Measurements from ENCODE around the gene FAT2. TPM values are rescaled to one million over a fixed set of nuclear protein-coding genes. Genes with fewer than 3 reads are reported as not detected.

FAT2 gene
- total and polyA plus RNA-seq, 7 experiments from 2014 or later, result not detected

DNA sequence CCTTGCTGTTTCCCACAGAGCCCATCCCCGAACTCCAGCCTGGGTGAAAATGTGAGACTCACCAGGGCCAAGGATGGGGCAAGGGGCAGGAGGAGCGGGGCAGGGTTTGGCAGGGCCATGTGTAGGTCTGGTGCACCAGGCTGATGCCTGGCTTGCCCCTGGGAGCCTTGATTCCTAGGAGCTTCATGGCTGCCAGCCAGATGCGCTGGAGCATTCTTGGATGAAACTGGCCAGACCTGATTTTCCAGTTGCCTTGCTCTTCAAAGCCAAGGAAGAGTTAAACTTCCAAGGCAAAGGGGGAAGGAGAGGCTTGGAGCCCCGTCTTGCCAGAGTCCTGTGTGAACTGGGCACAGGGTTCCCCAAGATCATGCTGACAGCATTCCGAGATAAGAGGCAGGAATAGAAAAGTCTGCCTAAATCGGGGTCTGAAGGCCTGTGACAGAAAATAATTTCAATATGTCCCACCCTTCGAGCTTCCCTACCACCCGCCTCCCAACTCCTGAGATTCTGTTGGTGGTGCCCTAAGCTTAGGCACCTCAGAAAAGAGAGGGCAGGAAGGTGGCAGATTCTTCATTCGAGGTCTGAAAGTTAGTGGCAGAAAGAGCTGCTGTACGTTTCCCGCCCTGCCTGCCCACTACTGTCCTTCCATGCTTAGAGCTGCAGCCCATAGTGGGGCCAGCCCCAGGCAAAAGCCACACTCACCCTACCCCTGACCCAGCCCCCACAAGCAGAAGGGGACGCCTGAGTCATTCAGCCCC is 20.4 kb downstream of the FAT2 start:
- CTCF ChIA-PET, result no interaction called here
- no peaks in the 10 kb centered on the region for H3K36me3 ChIP-seq (ENCODE audit: control insufficient read depth in 2 of 3, insufficient read depth in 3 of 3, low read length in 3 of 3)
- peaks cover 0 to 3% (median 0%) of the 10 kb centered on the region in 5 donors for H3K36me3 Mint-ChIP-seq
- no peaks in the 10 kb centered on the region for H3K4me1 ChIP-seq (ENCODE audit: control insufficient read depth in 2 of 2, insufficient read depth in 2 of 2, low read length in 2 of 2)
- H3K4me3 Mint-ChIP-seq, result no peak overlapping the region
- no peak for DNase-seq
- peaks cover 0 to 5% (median 0%) of the 10 kb centered on the region in 7 donors for H3K4me1 Mint-ChIP-seq
- H3K4me3 ChIP-seq (ENCODE audit: low read length), result no peak overlapping the region
- no peak overlapping the region for H3K27ac ChIP-seq (ENCODE audit: low read depth, low read length)
- peaks cover 0 to 17% (median 4%) of the 10 kb centered on the region in 5 donors for H3K27me3 Mint-ChIP-seq
- H3K27ac Mint-ChIP-seq, result no peak overlapping the region
- intact Hi-C loops (cut with micrococcal nuclease), result no loop called here
- no peaks in the 10 kb centered on the region for H3K9me3 Mint-ChIP-seq
- no peak for ATAC-seq
- POLR2A ChIA-PET, result no interaction called here
- no peaks in the 10 kb centered on the region for H3K27me3 ChIP-seq (ENCODE audit: control insufficient read depth in 2 of 2, insufficient read depth in 2 of 2, low read length in 2 of 2)
- no peaks in the 10 kb centered on the region for H3K9me3 ChIP-seq (ENCODE audit: control insufficient read depth in 2 of 3, low read length in 3 of 3)

DNA sequence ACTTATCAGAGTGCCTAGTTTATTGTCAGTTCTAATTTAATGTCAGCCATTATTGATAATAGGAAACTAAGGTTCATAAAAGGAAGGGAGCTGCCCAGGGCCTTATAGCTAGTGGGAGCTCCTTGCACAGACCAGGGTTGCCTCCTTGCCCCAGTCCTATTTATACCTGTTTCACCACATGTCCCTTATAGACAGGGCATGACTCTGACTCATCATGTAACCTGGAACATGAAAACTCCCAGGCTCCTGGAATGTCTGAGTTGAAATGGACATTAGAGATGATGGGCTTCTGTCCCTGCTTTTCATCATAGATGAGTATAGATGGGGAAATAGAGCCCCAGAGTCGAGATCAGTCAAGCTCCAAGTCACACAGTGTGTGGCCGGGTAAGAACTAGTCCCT is 21.1 kb downstream of the FAT2 start:
- Histone ChIP-seq H3K27ac (ENCODE audit: low read depth, low read length) (no peak overlapping the region), H3K36me3 (ENCODE audit: control insufficient read depth in 2 of 3, insufficient read depth in 3 of 3, low read length in 3 of 3) (no peaks in the 10 kb centered on the region), H3K27me3 (ENCODE audit: control insufficient read depth in 2 of 2, insufficient read depth in 2 of 2, low read length in 2 of 2) (no peaks in the 10 kb centered on the region), H3K4me3 (ENCODE audit: low read length) (no peak overlapping the region), H3K4me1 (ENCODE audit: control insufficient read depth in 2 of 2, insufficient read depth in 2 of 2, low read length in 2 of 2) (no peaks in the 10 kb centered on the region), H3K9me3 (ENCODE audit: control insufficient read depth in 2 of 3, low read length in 3 of 3) (no peaks in the 10 kb centered on the region)
- Mint-ChIP-seq H3K4me3 (no peak overlapping the region), H3K9me3 (no peaks in the 10 kb centered on the region), H3K27ac (no peak overlapping the region), H3K36me3 (peaks cover 0 to 3% (median 0%) of the 10 kb centered on the region in 5 donors), H3K27me3 (peaks cover 0 to 17% (median 3%) of the 10 kb centered on the region in 5 donors), H3K4me1 (no peaks in the 10 kb centered on the region)
- intact Hi-C loops (cut with micrococcal nuclease), result no loop called here
- POLR2A ChIA-PET, result no interaction called here
- ATAC-seq (no peak), DNase-seq (no peak)
- CTCF ChIA-PET, result no interaction called here

DNA sequence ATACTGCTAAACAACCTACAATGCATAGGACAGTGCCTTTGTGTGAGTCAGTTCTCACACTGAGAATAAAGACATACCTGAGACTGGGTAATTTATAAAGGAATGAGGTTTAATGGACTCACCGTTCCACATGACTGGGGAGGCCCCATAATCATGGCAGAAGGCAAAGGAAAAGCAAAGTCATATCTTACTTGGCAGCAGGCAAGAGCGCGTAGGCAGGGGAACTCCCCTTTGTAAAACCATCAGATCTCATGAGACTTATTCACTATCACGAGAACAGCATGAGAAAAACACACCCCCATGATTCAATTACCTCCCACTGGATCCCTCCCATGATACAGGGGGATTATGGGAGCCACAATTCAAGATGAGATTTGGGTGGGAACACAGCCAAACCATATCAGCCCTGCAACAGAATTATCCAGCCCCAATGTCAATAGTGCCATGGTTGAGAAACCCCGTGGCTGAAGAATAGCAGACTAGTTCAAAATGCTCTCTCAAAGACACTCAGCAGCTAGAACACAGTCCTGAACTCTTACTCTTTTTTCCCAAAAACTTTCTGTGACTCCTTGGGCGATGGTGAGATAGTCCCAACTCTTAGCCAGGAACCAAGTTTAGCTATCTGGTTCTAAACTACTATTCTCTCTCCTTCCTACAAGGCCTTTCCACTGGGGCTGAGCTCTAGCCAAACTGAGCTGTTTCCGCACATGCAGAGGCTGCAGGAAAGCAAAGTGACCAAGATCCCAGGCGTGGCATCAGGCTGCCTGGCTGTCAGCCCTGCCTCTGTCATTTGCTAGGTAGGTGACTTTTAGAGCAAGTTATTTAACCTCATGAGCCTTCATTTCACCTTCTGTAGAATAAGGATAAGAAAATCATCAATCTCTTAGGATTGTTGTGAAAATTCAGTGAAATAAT is 21.7 kb downstream of the FAT2 start:
- DNase-seq (no peak), ATAC-seq (no peak)
- Histone ChIP-seq H3K27me3 (ENCODE audit: control insufficient read depth in 2 of 2, insufficient read depth in 2 of 2, low read length in 2 of 2) (no peaks in the 10 kb centered on the region), H3K4me3 (ENCODE audit: low read length) (no peak overlapping the region), H3K36me3 (ENCODE audit: control insufficient read depth in 2 of 3, insufficient read depth in 3 of 3, low read length in 3 of 3) (no peaks in the 10 kb centered on the region), H3K9me3 (ENCODE audit: control insufficient read depth in 2 of 3, low read length in 3 of 3) (no peaks in the 10 kb centered on the region), H3K27ac (ENCODE audit: low read depth, low read length) (no peak overlapping the region), H3K4me1 (ENCODE audit: control insufficient read depth in 2 of 2, insufficient read depth in 2 of 2, low read length in 2 of 2) (no peaks in the 10 kb centered on the region)
- Mint-ChIP-seq H3K4me3 (no peak overlapping the region), H3K4me1 (no peaks in the 10 kb centered on the region), H3K27ac (no peak overlapping the region), H3K9me3 (no peaks in the 10 kb centered on the region), H3K36me3 (peaks cover 0 to 3% (median 0%) of the 10 kb centered on the region in 5 donors), H3K27me3 (peaks cover 0 to 15% (median 3%) of the 10 kb centered on the region in 5 donors)
- intact Hi-C loops (cut with micrococcal nuclease), result no loop called here
- POLR2A ChIA-PET, result no interaction called here
- CTCF ChIA-PET, result no interaction called here

DNA sequence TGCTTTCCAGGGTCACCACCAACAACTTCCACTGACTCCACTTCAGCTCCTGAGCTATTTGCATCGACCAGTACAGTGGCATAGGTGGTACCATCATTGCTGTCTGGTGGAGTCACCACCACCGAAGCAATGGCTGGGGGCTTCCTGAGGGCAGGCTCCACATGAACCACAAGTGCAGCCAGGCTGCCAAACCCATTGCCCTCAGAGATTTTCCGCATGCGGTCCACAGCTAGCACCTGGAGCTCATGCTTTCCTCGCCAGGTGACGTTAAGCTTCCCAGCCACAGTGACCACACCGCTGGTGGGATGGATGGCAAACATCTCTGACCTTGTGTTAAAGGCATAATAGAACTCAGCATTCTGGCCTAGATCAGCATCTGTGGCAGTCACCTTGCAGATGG is 23.1 kb downstream of the FAT2 start:
- H3K36me3 ChIP-seq (ENCODE audit: control insufficient read depth in 2 of 3, insufficient read depth in 3 of 3, low read length in 3 of 3), result no peaks in the 10 kb centered on the region
- no peaks in the 10 kb centered on the region for H3K9me3 ChIP-seq (ENCODE audit: control insufficient read depth in 2 of 3, low read length in 3 of 3)
- Mint-ChIP-seq H3K4me3 (no peak overlapping the region), H3K36me3 (peaks cover 0 to 3% (median 0%) of the 10 kb centered on the region in 5 donors), H3K27me3 (peaks cover 0 to 11% (median 0%) of the 10 kb centered on the region in 5 donors), H3K4me1 (no peaks in the 10 kb centered on the region), H3K9me3 (no peaks in the 10 kb centered on the region), H3K27ac (no peak overlapping the region)
- DNase-seq (no peak), ATAC-seq (no peak)
- POLR2A ChIA-PET, result no interaction called here
- intact Hi-C loops (cut with micrococcal nuclease), result no loop called here
- H3K4me1 ChIP-seq (ENCODE audit: control insufficient read depth in 2 of 2, insufficient read depth in 2 of 2, low read length in 2 of 2), result no peaks in the 10 kb centered on the region
- H3K4me3 ChIP-seq (ENCODE audit: low read length), result no peak overlapping the region
- H3K27me3 ChIP-seq (ENCODE audit: control insufficient read depth in 2 of 2, insufficient read depth in 2 of 2, low read length in 2 of 2), result no peaks in the 10 kb centered on the region
- no peak overlapping the region for H3K27ac ChIP-seq (ENCODE audit: low read depth, low read length)
- CTCF ChIA-PET, result no interaction called here

DNA sequence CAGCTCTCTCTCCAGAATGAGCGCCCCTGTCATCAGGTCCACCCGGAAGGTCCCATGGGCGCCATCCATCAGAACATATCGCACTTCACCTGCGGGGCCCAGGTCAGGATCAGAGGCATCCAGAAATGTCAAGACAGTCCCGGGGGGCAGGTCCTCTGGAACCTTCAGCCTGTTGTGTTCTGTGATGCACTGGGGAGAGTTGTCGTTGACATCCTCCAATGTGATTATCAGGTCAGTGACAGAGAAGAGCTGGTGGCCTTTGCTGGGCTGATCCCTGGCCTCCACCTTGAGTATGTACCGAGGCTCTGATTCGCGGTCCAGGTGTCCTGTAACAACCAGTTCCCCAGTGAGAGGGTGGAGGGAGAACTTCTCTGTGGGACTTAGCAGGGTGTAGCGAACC is 25.2 kb downstream of the FAT2 start:
- H3K4me3 Mint-ChIP-seq, result no peak overlapping the region
- CTCF ChIA-PET, result no interaction called here
- POLR2A ChIA-PET, result no interaction called here

DNA sequence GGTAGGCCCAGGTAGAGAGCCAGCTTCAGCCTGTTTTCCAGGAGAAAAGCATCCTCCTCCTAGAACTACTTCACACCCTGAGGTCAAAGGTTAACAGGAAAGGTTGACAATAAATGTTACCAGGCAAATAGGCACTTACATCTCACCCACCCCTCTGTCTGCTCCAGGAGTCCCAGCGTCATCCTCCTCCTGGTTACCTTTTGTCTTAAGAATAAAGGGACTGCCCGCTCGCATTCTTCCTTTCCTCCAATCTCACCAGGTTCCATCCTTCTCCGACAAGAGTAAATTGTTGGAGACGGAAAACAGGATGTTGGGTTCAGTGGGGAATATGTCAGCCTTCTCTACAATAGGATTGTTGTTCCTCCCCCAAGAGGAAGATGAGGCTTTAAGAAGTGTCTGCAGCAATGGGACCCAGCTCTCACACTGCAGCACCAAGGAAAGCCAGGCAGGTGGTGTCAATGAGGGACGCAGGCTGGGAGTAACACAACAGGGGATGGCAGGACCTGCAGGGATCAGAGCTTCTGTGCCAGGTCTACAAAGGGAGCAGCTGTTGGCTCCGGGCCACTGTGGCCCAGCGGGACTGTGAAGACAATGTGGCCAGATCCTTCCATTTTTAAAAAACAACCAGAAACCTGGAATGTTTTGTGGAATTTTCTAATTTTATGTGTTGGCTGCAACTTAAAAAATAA is 29.0 kb downstream of the FAT2 start:
- Histone ChIP-seq H3K4me1 (ENCODE audit: control insufficient read depth in 2 of 2, insufficient read depth in 2 of 2, low read length in 2 of 2) (no peaks in the 10 kb centered on the region), H3K9me3 (ENCODE audit: control insufficient read depth in 2 of 3, low read length in 3 of 3) (no peaks in the 10 kb centered on the region), H3K4me3 (ENCODE audit: low read length) (no peak overlapping the region), H3K36me3 (ENCODE audit: control insufficient read depth in 2 of 3, insufficient read depth in 3 of 3, low read length in 3 of 3) (no peaks in the 10 kb centered on the region), H3K27me3 (ENCODE audit: control insufficient read depth in 2 of 2, insufficient read depth in 2 of 2, low read length in 2 of 2) (no peaks in the 10 kb centered on the region), H3K27ac (ENCODE audit: low read depth, low read length) (no peak overlapping the region)
- no peaks in the 10 kb centered on the region for H3K9me3 Mint-ChIP-seq
- no peaks in the 10 kb centered on the region for H3K36me3 Mint-ChIP-seq
- H3K4me1 Mint-ChIP-seq, result peaks cover 0 to 3% (median 0%) of the 10 kb centered on the region in 7 donors
- POLR2A ChIA-PET, result no interaction called here
- no peak for ATAC-seq
- no peak for DNase-seq
- CTCF ChIA-PET, result no interaction called here
- H3K27ac Mint-ChIP-seq, result no peak overlapping the region
- no peak overlapping the region for H3K4me3 Mint-ChIP-seq
- intact Hi-C loops (cut with micrococcal nuclease), result no loop called here
- H3K27me3 Mint-ChIP-seq, result peaks cover 0 to 14% (median 3%) of the 10 kb centered on the region in 5 donors

More for the DNA sequence above, 25.2 kb downstream of the FAT2 start:
- DNase-seq, result no peak
- Mint-ChIP-seq H3K27me3 (peaks cover 0 to 22% (median 3%) of the 10 kb centered on the region in 5 donors), H3K27ac (no peak overlapping the region), H3K9me3 (no peaks in the 10 kb centered on the region), H3K4me1 (peaks cover 0 to 1% (median 0%) of the 10 kb centered on the region in 7 donors), H3K36me3 (no peaks in the 10 kb centered on the region)
- no peaks in the 10 kb centered on the region for H3K4me1 ChIP-seq (ENCODE audit: control insufficient read depth in 2 of 2, insufficient read depth in 2 of 2, low read length in 2 of 2)
- no peak overlapping the region for H3K27ac ChIP-seq (ENCODE audit: low read depth, low read length)
- H3K36me3 ChIP-seq (ENCODE audit: control insufficient read depth in 2 of 3, insufficient read depth in 3 of 3, low read length in 3 of 3), result no peaks in the 10 kb centered on the region
- no peak for ATAC-seq
- H3K27me3 ChIP-seq (ENCODE audit: control insufficient read depth in 2 of 2, insufficient read depth in 2 of 2, low read length in 2 of 2), result no peaks in the 10 kb centered on the region
- no peaks in the 10 kb centered on the region for H3K9me3 ChIP-seq (ENCODE audit: control insufficient read depth in 2 of 3, low read length in 3 of 3)
- H3K4me3 ChIP-seq (ENCODE audit: low read length), result no peak overlapping the region
- intact Hi-C loops (cut with micrococcal nuclease), result no loop called here

All from naive thymus-derived CD4-positive, alpha-beta T cell (primary cell).